ENCODE data around the gene C1QTNF2.

The C1QTNF2 gene, protein sequence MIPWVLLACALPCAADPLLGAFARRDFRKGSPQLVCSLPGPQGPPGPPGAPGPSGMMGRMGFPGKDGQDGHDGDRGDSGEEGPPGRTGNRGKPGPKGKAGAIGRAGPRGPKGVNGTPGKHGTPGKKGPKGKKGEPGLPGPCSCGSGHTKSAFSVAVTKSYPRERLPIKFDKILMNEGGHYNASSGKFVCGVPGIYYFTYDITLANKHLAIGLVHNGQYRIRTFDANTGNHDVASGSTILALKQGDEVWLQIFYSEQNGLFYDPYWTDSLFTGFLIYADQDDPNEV

DNA sequence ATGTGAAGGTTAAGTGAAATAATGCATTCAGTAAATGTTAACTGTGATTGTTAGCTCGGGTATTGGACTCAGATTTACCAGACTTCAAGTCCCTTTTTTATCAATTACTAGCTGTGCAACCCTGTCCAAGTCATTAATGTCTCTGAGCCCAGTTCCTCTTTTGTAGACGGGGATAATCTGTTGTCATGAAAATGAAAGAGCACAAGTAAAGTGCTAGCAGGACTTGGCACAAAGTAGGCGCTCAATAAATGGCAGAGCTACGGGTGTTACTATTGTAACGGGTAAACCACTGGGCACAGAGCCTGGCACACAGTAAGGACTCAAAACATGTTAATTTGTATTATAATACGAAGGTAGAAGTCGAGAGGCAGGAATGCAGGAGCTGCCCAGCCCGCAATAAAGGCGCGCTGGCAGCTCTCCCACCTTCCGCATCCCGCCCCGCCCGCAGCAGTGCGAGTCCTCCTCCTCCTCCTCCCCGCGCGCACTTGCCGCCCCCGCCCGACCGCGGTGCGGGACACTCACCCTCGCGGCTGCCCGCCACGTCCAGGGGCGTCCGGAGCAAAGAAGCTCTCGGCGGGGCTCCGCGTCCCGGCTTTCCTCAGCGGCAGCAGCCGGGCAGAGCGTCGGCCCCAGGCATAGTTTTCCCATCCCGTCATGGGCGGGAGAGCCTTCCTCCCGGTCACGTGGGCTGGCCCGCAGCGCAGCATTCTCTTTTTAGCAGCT, at the start of gene C1QTNF2:
C1QTNF2 (minus strand) TSS at position 637 of the 723 bp plus-strand sequence. CDS start 15,615 bp downstream, outside the sequence.
- FAIRE-seq: no peak

DNA sequence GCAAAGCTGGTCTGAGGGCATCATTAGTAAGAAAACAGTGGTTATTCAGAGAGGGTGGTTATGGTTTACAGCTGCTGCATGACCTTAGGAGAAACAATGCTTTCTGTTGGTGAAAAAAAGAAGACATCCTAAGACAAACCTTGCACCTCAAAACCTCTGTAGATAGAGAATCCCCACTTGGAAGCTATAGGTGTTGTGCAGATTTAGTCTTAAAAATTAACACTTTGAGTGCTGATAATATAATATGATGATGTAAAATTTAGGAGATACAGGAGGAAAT, 49.8 kb upstream of the C1QTNF2 start:
- no peak for FAIRE-seq

DNA sequence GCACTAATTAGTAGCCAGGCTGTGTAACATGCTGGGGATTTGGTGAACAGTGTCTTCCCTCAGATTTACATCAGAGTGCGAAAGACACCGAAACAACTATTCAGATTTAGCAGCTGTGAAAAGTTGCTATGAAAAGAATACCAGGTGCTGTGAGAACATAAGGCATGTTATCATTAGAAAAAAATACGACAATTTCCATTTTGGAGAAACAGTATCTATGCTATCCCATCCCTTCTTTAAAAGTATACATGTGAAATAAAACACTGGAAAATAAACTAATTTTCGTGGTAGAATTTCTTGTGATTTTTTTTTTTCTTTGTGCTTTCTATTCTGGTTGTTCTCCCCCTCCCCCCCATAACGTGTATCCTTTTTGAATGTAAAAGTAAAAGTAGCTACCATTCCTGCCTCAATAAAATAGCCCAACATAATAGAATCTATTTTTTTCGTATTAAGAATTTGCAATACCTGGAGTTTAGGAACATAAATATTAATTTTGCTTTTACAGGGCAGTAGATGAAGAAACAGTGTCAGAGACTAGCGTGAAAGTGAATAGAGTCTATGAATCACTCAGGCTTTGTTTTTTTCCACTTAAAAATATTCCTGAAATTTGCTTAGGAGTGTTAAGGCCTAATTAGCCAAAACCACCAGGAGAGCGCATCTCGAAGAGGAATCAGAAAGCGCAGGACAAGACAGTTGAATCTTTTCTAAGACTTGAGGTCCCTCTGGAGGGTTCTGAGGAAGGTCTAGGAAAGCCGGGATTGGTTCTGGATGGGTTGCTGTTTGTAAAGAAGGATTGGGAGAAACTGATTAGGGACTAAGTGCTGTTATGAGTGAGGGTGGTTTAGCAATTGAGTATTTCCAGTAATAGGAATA, 49.3 kb upstream of the C1QTNF2 start:
- peak; percentile 91 for FAIRE-seq

DNA sequence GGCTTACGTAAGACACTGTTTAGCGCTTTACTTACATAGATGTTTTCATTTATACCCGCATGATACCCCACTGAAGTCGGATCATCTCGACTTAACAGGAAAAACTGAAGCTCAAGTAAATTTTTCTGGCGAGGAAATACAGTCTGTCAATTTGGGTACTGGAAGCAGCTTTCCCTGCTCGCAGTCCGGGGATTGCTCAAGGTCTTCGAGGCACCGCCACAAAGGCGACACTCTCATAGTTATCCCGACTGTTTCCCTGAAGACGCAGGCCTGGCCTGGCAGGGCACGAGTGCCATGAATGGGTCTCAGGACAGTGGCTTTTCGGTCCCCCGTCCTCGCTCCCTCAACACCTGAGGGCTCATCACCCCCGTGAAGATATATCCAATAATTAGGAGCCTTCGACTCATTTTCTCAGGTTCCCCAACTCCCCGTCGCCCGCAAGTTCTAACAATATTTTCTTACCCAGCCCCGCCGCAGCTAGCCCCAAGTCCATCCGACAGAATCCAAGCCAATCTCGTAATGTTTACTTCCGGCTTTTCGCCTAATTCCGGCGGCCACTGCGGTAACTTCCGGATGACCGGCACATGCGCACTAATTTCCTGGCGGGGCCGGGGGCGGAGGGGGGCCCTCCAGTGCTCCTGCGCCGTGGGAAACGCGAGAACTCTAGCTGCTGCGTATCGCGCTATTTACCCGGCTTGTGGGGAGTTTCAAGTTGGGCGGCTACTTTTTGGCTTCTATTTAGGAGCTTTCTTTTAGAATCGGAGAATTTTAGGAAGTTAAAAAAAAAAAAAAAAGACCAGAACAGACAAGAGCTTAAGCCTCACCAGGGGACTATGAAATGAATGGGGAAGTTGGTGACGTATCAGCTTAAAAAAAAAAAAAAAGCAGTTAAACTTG, 48.4 kb upstream of the C1QTNF2 start, which contains the start of gene SLU7:
SLU7 (minus strand) TSS at position 521 of the 897 bp plus-strand sequence. CDS start 3,787 bp downstream, outside the sequence.
- peak; percentile 81 for FAIRE-seq

DNA sequence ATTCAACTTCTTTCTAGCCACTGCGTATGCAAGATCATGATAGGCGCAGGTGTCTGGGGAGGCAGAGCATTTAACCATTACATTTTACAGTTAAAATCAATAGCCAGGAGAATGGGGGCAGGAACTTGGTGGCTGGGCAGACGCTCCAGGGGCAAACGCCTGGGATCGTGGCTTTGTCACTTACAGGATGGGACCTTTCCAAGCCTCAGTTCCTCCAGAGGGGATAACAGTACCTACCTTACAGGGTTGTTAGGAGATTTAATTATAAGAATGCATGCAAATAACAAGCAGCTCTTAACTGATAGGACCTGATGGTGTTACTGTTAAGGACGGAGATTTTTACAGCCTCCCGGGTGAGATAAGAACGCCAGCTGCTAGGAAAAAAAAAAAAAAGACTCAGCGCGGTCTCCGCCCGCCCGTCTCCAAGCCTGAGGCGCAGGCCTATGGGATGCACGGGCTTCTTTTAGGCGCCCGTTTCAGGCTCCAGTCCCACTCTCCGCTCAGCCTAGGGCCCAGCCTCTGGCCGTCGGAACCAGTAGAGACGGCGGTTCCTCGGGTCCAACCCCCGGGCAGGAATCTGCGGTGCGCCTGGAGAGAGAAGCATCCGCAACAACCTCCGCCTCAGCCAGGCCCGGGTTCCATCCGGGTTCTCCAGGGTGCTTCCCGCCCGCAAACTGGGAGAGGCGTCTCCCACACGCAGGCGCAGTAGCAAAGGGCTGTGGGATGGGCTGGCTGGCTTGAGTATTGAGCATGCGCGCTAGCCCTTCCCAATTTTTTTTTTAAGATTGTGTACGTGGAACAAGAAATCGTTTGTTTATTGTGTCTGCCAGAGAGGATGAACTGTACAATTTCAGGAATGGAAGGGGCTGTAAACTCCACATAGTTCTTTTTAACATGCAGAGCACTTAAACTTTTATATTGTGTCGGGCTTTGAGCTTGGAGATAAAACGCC, 29.3 kb upstream of the C1QTNF2 start, which contains the start of gene FAM200C:
FAM200C (minus strand) TSS at position 653 of the 952 bp plus-strand sequence. CDS start 4,564 bp downstream, outside the sequence.
- FAIRE-seq: peak; percentile 91

DNA sequence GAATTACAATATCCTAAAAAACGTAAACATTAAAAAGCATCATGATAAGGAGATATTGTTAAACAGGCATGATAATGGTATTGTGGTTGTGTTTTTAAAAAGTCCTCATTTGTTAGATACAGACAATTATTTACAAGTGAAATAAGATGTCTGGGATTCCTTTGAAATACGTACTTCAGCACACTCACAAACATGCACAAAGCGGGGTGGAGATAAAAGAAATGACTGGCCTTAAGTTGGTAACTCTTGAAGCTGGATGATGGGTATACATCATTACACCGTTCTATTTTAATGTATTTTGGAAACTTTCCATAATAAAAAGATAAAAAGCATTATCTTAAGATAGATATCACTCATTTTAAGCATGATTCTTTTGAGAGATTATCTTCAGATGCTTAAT, 28.4 kb upstream of the C1QTNF2 start:
- FAIRE-seq: no peak

DNA sequence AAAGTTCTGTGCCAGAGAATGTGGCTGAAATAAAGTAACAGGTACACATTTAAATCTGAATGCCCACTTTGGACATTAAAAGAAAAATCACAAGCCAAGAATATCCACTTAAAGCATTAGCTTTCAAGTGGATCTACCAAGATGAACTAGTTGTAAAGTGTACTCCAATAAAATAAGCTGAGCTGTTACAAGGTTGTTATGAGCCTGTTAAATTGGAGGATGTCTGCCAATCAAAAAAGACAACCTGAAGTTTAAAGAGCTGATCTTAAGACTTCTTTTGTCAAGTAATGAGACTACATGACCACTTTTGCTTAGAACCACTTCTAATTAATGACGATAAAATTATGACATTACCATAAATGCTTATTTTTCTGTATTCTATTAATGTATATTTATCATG, 27.1 kb upstream of the C1QTNF2 start:
- FAIRE-seq: no peak

DNA sequence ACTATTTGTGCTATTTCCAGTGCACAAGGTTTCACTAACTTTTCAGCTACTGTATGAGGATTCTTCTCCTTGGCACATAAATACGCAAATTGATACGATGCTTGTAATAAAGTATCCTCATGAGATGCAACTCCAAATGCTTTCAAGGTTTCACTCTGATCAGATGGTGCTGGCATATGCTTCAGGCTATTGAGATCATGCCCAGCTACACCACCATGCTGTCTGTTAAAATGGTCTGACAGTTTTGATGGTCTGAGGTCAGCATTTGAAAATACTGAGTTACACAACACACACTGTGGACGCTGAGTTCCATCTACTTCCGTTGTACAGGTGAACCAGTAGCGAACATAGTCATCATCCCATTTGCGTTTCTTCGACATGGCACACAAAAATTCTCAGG, 24.7 kb upstream of the C1QTNF2 start:
- no peak for FAIRE-seq

DNA sequence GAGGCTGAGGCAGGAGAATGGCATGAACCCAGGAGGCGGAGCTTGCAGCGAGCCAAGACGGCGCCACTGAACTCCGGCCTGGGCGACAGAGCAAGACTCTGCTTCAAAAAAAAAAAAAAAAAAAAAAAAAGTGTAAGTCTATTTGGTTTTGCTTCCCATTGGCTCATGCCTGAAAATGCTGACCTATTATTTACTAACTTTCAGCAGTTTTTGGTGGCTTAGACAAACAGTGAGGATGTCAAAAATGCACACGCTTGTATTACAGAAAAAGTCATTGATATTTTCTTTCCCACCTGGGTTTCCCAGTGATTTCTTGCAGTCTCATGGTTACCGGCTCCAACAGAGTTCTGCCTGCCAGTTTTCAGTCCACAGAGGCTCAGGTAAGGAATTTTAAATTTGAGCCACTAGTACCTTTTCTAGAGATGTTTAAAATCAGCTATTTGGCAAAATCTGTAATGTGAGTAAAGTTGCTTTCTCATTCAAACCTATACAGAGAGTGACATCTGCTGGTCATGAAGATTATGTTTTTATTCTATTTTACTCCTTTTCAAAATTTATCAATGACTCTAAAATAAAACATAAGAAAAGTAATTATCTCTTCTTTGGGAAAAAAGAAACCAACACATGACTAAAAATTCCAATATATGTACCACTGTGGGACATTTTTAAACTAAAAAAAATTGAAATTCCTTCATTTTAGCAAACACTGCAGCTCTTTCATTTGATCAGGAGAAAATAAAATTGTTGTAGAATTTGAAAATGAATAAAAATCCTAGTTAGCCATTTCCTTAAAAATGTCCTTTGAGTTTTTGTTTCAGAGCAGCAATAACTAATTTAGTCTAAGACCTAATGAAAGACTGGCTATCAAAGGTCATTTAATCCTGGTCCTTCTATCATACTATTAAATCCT, 20.6 kb upstream of the C1QTNF2 start:
- FAIRE-seq: peak; percentile 90

DNA sequence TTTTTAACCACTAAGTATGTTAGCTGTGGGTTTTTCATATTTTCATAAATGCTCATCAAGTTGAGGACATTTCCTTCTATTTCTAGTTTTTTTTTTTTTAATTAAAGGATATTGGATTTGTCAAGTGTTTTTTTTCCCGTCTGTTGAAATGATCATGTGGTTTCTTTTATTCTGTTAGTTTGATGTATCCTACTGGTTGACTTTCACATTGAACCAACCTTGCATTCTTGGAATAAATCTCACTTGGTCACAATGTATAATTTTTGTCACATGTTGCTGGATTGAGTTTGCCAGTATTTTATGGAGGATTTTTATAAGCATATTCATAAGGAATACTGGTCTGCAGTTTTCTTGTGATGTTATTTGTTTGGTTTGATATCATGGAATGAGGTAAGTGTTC, 17.0 kb upstream of the C1QTNF2 start:
- FAIRE-seq: no peak

DNA sequence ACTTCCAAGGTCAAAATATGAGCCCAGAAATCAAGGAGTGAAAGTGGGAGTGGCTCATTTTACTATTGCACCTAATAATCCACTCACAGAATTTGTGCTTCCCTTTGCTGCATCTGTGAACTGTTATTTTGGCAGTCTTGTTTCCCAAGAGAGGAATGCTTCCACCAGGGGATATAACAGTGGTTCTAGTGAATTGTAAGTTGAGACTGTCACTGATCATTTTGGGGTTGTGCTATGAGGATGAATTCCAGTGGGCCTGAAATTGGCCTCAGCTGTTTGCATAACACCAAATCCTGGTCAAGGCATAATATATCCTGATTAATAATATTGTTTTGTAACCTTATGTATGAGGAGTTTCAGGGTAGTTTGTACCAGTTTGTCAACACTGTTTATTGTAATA, 15.1 kb upstream of the C1QTNF2 start:
- FAIRE-seq: no peak

DNA sequence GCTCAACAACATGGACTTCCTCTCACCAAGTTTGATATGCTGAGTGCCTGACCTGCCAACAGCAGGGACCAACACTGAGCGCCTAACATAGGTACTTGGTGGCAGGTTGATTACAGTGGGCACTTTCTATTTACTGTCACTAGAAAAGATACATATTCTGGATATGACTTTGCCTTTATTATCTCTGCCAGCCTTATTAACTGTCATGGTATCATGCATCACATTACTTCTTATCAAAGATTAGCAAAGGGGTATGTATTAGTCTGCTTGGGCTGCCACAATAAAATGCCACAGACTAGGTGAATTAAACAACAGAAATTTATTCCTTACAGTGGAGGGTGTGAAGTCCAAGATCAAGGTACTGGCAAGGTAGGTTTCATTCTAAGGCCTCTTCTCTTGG, 14.3 kb upstream of the C1QTNF2 start:
- no peak for FAIRE-seq

DNA sequence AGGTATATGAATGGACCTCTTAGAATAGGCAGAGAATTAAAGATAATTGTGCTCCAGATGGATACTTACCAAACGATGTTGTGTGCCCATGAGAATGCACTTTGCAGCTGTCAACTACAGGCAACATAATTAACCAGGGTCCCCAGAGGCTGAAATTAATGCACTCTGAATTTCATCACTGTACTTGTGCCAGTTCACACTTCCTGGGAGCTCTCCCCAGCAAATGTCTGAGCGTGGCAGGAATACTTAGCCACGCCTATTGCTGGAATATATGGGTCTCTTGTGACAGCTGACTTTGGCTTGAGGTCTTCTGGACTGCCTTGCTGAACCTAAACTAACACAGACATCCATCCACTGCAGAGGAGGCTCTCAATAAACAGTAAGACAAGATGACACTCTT, 11.9 kb upstream of the C1QTNF2 start:
- no peak for FAIRE-seq

DNA sequence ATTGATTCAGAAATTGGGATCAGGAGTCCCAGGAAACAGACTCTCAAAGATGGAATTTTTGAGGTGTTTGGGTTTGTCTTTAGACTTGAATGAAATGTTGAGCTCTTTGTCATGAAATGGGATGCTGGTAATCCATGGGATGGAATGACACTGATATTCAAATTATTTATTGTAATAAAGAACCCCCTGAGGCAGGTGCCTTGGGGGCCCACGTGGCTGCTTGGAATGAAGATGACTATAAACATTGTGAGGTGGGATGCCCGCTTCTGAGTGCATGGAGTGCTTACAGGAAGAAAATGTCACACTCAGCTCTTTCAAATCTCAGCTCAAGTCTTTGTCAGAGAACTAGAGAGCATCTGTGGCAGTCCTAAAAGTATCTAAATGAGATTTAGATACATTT, 9.6 kb upstream of the C1QTNF2 start:
- no peak for FAIRE-seq

DNA sequence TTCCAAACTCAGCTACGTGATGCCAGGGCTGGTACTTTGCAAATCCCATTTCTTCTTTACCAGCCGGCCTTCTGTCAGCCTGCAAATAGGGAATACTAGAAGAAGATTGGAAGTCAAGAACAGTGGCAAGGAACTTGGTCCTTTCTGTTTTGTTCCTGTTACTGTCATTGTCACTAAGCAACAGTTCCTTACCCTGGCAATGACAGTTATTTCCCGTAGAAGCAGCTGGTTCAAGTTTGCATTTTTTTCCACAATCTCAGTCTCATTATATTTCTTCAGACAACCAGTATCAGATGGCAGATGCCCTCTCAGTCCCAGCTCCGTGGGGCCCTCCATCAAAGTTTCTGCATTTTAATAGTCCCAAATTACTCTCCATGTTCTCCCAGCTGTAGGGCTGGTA, 9.1 kb upstream of the C1QTNF2 start:
- no peak for FAIRE-seq

DNA sequence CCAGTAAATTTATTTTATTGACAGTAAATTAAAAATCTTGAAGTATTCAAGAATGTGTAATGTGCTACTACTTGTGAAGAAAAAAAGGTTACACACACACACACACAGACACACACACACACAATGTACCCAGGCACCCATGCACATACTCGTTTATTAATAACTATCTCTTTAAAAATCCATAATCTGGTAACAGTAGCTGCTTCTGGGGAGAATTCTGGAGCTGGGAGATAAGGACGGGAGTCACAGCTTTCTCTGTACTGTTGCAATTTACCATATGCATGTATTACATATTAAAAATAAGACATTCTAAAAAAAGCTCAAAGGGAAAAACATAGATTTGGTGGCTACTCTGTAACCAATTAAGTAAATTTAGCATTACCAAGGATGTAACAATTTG, 7.9 kb upstream of the C1QTNF2 start:
- FAIRE-seq: no peak

DNA sequence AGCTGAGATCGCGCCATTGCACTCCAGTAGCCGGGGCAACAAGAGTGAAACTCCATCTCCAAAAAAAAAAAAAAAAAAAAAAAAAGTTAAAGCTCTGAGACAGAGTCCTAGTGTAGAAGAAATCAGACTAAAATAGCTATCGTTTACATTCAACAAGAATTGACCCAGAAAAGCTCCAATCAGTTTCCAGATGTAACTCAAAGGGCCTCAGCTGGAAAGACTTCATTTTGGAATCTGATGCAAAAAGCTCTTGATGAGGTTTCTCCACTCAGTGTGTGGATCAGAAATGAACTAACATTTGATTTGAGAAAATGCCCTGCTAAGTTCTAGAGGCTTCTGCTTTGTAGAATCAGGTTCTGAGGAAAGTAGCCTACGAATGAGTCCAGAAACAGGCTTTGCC, 7.2 kb upstream of the C1QTNF2 start:
- FAIRE-seq: no peak

DNA sequence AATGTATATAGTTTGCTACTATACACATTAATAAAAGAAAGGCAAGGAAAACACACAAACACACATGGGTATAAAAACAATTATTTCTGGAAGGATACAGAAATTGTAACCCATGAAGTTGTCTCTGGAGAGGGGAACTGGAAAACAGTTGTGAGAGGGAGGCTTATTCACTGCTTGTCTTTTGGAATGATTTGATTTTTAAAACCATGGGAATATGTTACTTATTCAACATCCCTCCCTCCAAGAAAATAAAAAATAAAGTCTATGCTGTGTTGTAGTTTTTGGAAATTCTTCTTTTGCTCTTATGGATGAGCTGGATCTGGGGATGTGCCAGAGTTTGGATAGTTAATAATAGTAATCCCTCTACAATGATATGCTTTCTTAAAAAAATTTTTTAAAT, 6.0 kb upstream of the C1QTNF2 start:
- no peak for FAIRE-seq

DNA sequence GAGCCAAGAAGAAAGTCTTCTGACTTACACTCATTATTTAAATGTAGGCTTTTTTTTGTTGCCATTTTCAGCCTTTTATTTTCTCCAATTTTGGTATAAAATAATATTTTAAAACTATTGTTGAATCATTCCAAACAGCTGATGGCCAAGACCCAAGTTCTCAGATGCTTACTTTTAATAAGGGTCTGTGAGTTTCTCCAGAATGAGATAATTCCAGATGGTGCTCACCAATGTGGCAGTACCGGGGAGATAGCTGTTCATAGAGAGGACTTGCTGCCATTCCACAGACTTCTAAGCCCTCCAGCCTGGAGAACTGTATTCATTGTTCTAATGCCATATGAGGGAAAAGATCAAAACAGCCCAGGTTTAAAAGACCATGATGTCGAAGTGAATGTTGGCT, 5.3 kb upstream of the C1QTNF2 start:
- no peak for FAIRE-seq

DNA sequence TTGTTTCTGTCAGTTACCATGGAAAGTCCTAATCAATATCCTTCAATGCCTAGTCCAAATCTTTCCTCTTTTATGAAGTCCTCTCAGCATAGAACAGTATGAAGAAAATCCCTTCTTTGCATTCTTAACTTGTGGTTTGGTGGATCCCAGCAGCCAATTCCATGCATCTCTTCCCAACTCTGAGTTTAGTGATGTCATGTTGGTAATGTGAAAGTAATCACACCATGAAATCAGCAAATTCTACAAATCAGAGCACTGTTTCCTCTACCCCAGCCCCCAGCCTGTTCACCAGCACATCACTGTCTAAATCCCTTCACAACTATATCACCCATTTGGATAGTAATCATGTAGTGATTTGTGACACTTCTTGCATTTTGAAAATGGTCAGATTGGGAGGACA, 4.7 kb upstream of the C1QTNF2 start:
- FAIRE-seq: no peak
